ENCODE results near the gene SKAP2.
"Not testable (repeated sequence)": the region's sequence is repeated elsewhere in the genome, so short reads cannot be mapped to it uniquely, and the experiment has no call there.

The SKAP2 gene

GRCh38 chr7:26857506-26858240, 6.7 kb downstream of the SKAP2 start:
- DNase-seq (ENCODE audit: low spot score) = peak; percentile 62
- peak; percentile 52 for FAIRE-seq

GRCh38 chr7:26857170-26857505, 7.3 kb downstream of the SKAP2 start:
- FAIRE-seq (no peak), DNase-seq (ENCODE audit: low spot score) (no peak)

GRCh38 chr7:26856176-26856985, 8.0 kb downstream of the SKAP2 start:
- DNase-seq (ENCODE audit: low spot score) (peak; percentile 42), FAIRE-seq (no peak)

- FAIRE-seq (no peak), DNase-seq (ENCODE audit: low spot score) (no peak)
These were observed 9.2 kb downstream of the SKAP2 start for GRCh38 chr7:26854876-26855855.

GRCh38 chr7:26853788-26854393, 10.5 kb downstream of the SKAP2 start:
- FAIRE-seq (peak; percentile 91), DNase-seq (ENCODE audit: low spot score) (peak; percentile 70)

GRCh38 chr7:26850193-26850651, 14.2 kb downstream of the SKAP2 start:
- DNase-seq (ENCODE audit: low spot score) (peak; percentile 56), FAIRE-seq (peak; percentile 95)

DNA sequence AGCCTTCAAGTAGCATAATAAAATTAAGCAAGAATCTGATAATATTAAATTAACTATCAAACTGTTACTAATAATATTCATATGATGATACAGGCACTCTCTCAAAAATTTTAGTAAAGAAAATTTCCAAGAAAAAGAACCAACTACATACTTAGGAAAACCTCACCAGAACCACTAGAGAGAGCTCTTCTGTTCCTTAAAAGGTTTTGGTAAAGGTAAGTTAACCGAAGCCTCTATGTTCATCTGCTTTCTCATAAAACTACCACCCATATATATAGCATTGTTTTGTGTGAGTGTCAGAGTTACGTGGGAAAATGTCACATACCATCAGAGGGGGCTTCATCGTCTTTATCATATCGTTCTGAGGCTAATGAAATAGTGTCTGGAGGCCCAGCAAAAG, 20.7 kb downstream of the SKAP2 start:
- no peak for DNase-seq (ENCODE audit: low spot score)
- peak; percentile 82 for FAIRE-seq

DNA sequence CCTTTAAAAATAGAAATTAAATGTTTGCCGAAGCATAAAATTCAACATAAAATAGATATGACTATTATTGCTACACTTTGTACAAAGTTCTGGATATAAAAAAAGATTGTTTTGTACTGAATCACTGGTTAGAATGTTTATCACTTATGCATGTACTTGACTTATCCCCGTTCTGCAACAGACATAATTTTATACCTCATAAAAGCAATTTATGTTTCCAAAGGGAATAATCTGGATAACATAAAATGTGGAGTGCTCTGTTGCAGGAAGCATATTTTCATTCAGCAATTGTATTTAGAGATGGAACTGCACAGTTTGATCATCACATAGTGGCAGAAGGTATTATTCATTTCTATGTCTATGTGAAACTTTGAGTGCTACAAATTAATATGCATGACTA, 21.5 kb downstream of the SKAP2 start:
- FAIRE-seq (no peak), DNase-seq (ENCODE audit: low spot score) (no peak)

DNA sequence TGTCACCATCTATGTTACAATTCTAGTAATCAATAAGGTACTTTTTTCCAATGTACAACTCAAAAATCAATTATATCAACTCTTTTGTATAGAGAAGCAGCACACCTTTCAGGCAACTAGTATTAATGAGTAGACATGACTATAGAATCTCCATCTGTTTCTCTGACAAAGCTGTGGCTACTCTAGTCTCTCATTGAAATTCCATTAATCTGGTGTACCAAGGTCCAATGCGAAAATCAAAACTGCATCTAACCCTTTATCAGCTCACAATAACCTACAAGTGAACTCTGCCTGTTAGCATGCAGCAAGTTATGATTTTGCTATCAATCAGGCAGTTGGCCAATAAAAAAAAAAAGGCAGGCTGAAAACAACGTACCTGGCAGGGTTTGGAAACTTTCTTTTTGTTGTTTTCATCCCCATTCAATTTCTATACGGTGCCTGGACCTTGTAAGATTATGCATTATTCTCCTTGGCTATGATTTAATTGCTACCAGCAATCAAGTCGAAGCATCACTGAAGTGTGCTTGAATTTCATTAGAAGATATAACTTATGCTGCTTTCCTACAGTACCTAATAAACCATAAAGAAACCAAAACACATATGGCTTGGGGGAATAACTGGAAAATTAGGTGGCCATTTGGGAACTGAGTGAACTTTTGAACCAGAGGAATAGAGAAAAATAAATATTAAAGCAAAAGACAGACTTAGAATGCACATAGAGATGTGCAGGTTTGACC, 23.2 kb downstream of the SKAP2 start:
- DNase-seq (ENCODE audit: low spot score) (no peak), FAIRE-seq (no peak)

DNA sequence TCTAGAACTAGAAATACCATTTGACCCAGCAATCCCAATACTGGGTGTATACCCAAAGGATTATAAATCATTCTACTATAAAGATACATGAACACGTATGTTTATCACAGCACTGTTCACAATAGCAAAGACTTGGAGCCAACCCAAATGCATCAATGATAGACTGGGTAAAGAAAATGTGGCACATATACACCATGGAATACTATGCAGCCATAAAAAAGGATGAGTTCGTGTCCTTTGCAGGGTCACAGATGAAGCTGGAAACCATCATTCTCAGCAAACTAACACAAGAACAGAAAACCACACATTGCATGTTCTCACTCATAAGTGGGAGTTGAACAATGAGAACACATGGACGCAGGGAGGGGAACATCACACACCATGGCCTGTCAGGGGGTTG, 27.6 kb downstream of the SKAP2 start:
- DNase-seq (ENCODE audit: low spot score); FAIRE-seq: not testable (repeated sequence)

DNA sequence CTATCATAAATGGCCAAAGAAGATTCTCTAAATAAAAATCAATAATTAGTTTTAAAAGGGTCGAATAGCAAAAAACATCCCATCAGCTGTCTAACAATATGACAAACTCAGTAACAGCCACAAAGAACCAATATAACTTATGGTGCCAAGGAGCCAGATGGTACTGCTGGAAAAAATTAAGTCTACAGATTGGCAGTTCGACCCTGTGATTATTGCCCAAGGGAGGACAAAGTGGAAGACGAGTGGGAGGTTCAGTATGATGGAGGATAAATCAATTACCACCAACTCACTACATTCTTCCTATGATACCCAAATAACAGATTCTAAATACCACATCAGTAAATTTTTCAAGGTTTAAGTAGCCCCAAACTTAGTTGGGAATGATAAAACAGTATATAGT, 49.0 kb downstream of the SKAP2 start:
- DNase-seq (ENCODE audit: low spot score) = no peak
- no peak for FAIRE-seq

GRCh38 chr7:26813432-26813831, 51.0 kb downstream of the SKAP2 start:
- DNase-seq (ENCODE audit: low spot score) (no peak), FAIRE-seq (no peak)

DNA sequence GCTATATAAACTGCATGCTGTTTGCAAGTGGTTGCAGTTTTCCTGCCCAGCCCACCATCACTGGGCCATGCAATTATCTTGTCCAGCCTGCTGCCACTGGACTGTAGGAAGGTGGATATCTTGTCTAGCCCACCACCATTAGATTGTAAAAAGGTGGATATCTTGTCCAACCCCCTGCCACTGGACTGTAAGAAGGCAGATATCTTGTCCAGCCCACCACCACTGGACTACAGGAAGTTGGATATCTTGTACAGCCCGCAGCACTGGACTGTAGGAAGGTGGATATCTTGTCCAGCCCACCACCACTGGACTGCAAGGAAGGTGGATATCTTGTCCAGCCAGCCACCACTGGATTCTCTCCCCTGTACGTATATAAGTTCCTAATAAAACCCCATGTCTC, 69.8 kb downstream of the SKAP2 start:
- FAIRE-seq (no peak), DNase-seq (ENCODE audit: low spot score) (no peak)

GRCh38 chr7:26792576-26792975, 71.8 kb downstream of the SKAP2 start:
- DNase-seq (ENCODE audit: low spot score) = no peak
- FAIRE-seq = peak; percentile 70

- FAIRE-seq = no peak
- no peak for DNase-seq (ENCODE audit: low spot score)
These were observed 72.4 kb downstream of the SKAP2 start for GRCh38 chr7:26792006-26792405.

DNA sequence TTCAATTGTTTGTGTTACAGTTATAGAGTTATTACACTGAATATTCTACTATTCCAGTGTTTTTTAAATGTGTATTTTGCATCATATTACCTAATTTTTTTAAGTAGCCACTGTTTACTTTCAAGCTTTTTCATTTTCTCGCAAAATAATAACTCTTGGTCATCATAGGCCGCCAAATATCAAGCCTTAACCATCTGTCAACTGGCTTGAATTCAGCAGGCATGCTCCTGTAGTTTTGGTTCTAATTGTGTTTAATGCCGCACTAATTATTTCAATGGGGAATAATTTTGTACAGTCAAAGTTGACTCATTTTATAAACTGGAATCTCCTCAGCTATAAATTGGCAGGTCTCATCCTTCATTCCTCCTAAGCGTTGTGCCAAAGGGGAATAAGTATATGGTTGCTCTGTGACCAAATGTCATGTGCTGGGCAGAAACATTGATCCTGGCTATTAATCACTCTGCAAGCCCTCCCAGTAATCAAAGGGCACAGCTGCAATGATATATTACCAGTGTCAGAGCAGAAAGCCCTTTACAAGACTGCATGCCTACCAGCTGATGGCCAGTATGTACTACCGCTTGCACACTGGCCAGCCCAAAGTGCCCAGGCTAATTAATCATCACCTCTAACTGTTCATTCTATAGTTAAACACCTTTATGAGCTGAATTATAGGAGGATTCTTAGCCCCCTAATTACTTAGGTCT, 74.8 kb downstream of the SKAP2 start:
- no peak for DNase-seq (ENCODE audit: low spot score)
- FAIRE-seq = no peak

DNA sequence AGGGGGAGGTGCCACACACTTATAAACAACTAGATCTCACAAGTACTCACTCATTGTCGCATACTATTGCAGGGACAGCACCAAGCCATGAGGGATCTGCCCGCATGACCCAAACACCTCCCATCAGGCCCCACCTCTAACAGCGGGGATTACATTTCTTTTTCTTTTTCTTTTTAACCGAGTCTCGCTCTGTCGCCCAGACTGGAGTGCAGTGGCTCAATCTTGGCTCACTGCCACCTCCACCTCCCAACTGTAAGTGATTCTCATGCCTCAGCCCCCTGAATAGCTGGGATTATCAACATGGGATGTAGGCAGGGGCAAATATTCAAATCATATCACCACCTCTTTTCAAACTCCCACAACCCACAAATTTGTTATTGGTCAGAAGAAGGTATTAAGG, 76.7 kb downstream of the SKAP2 start:
- FAIRE-seq (no peak), DNase-seq (ENCODE audit: low spot score) (no peak)

DNA sequence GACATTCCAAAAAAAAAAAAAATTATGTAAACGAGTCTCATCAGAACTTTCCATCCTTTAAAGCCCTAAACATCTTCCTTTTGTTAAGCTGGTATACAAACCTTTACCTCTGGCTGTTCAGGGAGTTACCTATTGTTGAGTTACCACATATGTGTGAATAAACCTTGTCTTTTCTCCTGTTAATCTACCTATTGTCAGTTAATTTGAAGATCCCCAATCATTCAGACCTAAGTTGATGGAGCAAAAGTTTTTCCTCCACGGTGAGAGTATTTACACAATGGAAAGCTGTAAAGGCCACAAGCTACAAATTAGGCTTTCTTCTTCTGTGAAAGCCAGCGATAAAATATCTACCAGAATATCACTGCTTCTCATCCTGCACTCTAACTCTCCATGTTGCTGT, 80.3 kb downstream of the SKAP2 start:
- FAIRE-seq (no peak), DNase-seq (ENCODE audit: low spot score) (no peak)

- FAIRE-seq (no peak), DNase-seq (ENCODE audit: low spot score) (no peak)
These were observed 81.9 kb downstream of the SKAP2 start for GRCh38 chr7:26782501-26782900.

Data from RCC 7860 (cell line).